ENCODE data around the gene RANBP9. TPM values are rescaled to one million over a fixed set of nuclear protein-coding genes. Genes with fewer than 3 reads are reported as not detected.

RANBP9 gene
- total RNA-seq, 1 donor from 2014 or later: 56.2 TPM

DNA sequence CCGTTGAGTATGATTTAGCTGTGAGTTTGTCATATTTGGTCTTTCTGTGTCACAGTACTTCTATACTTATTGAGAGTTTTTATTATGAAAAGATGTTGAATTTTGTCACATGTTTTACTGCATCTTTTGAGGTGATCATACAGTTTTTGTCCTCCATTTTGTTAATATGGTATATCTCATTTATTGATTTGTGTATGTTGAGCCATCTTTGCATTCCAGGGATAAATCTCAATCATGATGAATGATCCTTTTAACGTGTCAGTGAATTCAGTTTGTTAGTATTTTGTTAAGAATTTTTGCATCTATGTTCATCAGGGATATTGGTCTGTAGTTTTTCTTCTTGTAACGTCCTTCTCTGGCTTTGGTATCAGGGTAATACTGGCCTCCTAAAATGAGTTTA lies 133.7 kb downstream of the RANBP9 start:
- DNase-seq: no peak
- intact Hi-C loops (cut with micrococcal nuclease): no loop called here
- no peaks in the 10 kb centered on the region for H3K9me3 Mint-ChIP-seq
- H3K27ac Mint-ChIP-seq: no peak overlapping the region
- H3K4me3 Mint-ChIP-seq: no peak overlapping the region
- peaks cover 16% of the 10 kb centered on the region for H3K4me1 Mint-ChIP-seq
- H3K36me3 Mint-ChIP-seq (ENCODE audit: low read depth): peaks cover 18% of the 10 kb centered on the region
- no peaks in the 10 kb centered on the region for H3K27me3 Mint-ChIP-seq

DNA sequence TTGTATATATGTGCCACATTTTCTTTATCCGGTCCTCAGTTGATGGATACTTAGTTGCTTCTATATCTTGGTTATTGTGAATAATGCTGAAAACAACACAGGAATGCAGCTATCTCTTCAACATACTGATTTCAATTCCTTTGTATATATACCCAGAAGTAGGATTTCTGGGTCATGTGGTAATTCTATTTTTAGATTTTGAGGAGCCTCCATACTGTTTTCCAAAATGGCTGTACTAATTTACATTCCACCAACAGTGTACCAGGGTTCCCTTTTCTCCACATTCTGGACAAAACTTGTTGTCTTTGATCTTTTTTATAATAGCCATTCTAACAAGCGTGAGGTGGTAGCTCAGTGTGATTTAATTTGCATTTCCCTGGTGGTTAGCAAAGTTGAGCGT lies 135.6 kb downstream of the RANBP9 start:
- Mint-ChIP-seq H3K27ac (no peak overlapping the region), H3K27me3 (no peaks in the 10 kb centered on the region)

DNA sequence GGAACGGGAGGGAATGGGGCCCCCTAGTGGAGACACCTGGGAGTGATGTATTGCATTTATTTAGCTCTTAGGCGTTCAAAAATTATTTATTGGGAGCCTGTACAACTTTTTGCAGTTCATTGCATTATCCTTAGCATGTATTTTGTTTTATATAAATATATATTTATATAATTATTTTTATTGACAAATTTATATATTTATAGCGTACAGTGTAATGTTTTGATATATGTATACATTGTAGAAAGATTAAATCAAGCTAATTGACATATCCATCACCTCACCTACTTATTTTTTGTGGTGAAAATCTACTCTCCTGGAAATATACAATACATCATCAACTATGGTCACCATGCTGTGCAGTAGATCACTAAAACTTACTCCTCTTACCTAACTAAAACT lies 136.3 kb downstream of the RANBP9 start:
- peak overlapping the region; percentile 100 for H3K27ac Mint-ChIP-seq
- peak overlapping the region; percentile 97 for H3K4me3 Mint-ChIP-seq
- no peaks in the 10 kb centered on the region for H3K27me3 Mint-ChIP-seq
- no peaks in the 10 kb centered on the region for H3K9me3 Mint-ChIP-seq
- no peak for DNase-seq
- H3K4me1 Mint-ChIP-seq: peaks cover 18% of the 10 kb centered on the region
- peaks cover 11% of the 10 kb centered on the region for H3K36me3 Mint-ChIP-seq (ENCODE audit: low read depth)
- intact Hi-C loops (cut with micrococcal nuclease): loop anchor here (1.0 to 2.0 kb wide), 4 partner anchors 89 to 239 kb away; partner anchors contain the start of gene GFOD1

More for the DNA sequence above, 135.6 kb downstream of the RANBP9 start:
- H3K4me3 Mint-ChIP-seq: peak overlapping the region; percentile 64
- peaks cover 18% of the 10 kb centered on the region for H3K4me1 Mint-ChIP-seq
- intact Hi-C loops (cut with micrococcal nuclease): no loop called here
- no peak for DNase-seq
- H3K9me3 Mint-ChIP-seq: no peaks in the 10 kb centered on the region
- peaks cover 12% of the 10 kb centered on the region for H3K36me3 Mint-ChIP-seq (ENCODE audit: low read depth)

DNA sequence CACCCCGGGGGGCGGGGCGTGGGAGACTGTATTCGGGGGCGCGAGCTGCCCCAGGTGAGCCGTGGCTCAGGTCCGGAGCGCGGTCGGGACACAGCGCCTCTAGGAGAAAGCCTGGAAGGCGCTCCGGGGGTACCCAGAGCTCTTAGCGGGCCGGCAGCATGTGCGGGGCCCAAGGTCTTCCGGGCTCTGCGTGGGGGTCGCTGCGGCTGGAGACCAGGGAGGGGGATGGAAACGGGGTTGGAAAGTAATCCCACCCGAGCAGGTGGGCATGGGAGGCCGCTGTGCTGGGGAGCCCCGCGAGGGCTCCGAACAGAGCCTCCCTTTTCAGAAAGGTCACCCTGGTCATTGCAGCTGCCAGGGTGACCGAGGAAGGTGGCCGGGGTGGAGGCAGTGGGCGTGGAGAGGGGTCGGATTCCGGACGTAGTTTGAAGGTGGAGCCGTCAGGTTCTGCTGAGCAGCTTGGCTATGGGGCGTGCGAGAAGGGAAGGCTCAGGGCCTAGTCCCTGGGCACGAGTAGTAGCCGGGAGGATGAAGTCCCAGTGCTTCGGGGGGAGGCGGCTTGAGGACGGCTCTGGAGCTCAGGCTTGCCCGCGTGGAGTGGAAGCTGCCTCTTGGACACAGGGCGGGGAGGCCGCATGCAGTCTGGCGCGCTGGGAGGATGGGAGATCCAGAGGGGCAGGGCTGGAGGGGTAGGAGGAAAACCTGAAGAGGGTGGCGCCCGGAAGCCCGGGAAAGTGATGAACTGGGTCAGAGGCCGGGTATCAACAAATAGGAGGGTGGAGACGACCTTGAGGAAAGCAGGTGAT lies 136.9 kb downstream of the RANBP9 start, which contains the start of gene SIRT5:
TSS of gene SIRT5 (plus strand) at position 31 of the 806 bp plus-strand sequence. CDS start 9,510 bp downstream, outside the sequence.
- no peaks in the 10 kb centered on the region for H3K27me3 Mint-ChIP-seq
- peaks cover 18% of the 10 kb centered on the region for H3K4me1 Mint-ChIP-seq
- peaks cover 8% of the 10 kb centered on the region for H3K36me3 Mint-ChIP-seq (ENCODE audit: low read depth)
- no peaks in the 10 kb centered on the region for H3K9me3 Mint-ChIP-seq
- peak; percentile 93 for DNase-seq
- peak within 1 kb of the TSS; percentile 100 for H3K27ac Mint-ChIP-seq
- peak within 1 kb of the TSS; percentile 97 for H3K4me3 Mint-ChIP-seq
- intact Hi-C loops (cut with micrococcal nuclease): loop anchor here (1.0 to 2.0 kb wide), 10 partner anchors 41 to 246 kb away; partner anchors contain the start of genes GFOD1, MCUR1, NOL7 and TBC1D7

DNA sequence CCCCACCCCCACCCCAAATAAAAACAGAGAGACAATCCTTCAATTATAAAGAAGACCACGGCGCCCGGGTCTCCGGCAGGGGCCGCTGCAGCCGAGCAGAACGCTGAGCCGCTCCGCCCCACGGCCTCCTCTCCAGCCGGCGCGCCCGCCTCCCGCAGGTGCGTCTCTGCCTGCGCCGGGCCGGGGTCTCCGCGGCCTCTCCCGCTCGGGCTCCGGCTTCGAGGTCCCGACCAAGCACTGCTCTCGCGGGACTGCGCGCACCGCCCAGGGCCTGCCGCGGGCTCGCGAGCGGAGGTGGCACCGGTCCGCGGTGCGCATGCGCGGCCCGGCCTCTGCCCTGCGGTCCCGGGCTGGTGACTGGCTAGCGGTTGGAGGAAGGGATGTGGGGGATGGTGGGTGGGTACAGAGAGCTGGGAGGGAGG lies 137.5 kb downstream of the RANBP9 start:
- Mint-ChIP-seq H3K36me3 (ENCODE audit: low read depth) (peaks cover 5% of the 10 kb centered on the region), H3K27me3 (no peaks in the 10 kb centered on the region), H3K9me3 (no peaks in the 10 kb centered on the region), H3K4me1 (peaks cover 18% of the 10 kb centered on the region), H3K27ac (peak overlapping the region; percentile 100), H3K4me3 (peak overlapping the region; percentile 97)
- intact Hi-C loops (cut with micrococcal nuclease): loop anchor here (1.0 to 2.0 kb wide), 7 partner anchors 41 to 246 kb away; partner anchors contain the start of genes GFOD1, MCUR1, NOL7 and TBC1D7
- peak; percentile 97 for DNase-seq

DNA sequence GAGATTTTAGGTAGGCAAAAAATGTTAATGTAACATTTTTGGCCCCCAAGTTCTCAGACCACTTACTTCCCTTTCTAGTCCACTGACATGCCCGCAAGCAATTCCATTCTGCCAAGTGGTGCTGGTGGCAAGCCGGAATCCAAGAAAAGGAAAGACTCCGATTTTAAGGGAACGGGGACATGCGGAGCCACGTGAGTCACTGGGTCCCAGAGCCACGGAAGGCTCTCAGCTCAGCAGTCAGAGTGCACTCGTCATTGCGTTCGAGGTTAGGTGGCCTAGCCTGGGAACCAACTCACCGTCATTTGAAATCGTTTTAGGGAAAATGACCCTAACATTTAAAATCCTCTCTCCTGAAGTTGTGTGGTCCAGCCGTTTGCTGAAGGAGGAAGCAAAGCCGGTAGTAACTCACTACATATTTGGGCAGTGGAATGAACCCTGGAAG lies 137.9 kb downstream of the RANBP9 start:
- H3K27me3 Mint-ChIP-seq: peaks cover under 1% of the 10 kb centered on the region
- no peak for DNase-seq
- intact Hi-C loops (cut with micrococcal nuclease): loop anchor here (1.0 to 2.0 kb wide), 7 partner anchors 42 to 245 kb away; partner anchors contain the start of genes GFOD1, MCUR1, NOL7 and TBC1D7

DNA sequence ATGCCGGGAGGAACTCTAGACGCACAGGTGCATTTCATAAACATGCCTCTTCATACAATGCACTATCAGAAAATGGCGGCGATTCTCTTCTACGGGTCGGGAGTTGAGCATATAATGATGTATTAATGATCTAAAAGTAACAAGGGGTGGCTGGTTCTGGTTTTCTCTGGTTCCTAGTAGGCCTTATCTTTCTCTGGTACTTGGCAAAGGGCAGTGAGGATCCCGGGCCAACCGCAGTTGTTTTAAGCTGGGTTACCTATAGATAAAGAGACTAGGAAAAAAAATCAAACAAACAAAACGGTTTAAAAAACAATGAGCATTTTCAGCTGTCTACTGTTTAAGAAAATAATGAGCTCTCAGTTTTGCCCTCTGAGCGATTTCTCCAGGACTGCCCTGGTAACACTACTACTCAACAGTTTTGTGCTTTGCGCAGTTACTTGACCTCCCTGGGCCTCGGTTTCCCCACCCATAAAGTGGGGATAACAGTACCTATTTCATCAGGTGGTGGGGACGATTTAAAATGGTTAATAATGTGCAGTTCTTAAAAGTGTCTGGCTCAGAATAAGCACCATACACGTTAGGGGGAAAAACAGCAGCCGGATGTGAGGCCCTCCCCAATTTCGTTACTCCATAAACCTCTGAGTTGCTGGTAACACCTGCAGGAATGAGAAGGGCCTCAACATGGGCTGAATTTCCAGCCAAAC lies 138.5 kb downstream of the RANBP9 start:
- intact Hi-C loops (cut with micrococcal nuclease): no loop called here
- peaks cover 3% of the 10 kb centered on the region for H3K27me3 Mint-ChIP-seq
- no peaks in the 10 kb centered on the region for H3K9me3 Mint-ChIP-seq
- no peak for DNase-seq
- H3K36me3 Mint-ChIP-seq (ENCODE audit: low read depth): peaks cover 5% of the 10 kb centered on the region
- H3K4me1 Mint-ChIP-seq: peaks cover 18% of the 10 kb centered on the region
- H3K27ac Mint-ChIP-seq: no peak overlapping the region
- peak overlapping the region; percentile 97 for H3K4me3 Mint-ChIP-seq

More for the DNA sequence above, 137.9 kb downstream of the RANBP9 start:
- H3K9me3 Mint-ChIP-seq: no peaks in the 10 kb centered on the region
- peaks cover 18% of the 10 kb centered on the region for H3K4me1 Mint-ChIP-seq
- peaks cover 5% of the 10 kb centered on the region for H3K36me3 Mint-ChIP-seq (ENCODE audit: low read depth)
- peak overlapping the region; percentile 97 for H3K4me3 Mint-ChIP-seq
- H3K27ac Mint-ChIP-seq: peak overlapping the region; percentile 65

DNA sequence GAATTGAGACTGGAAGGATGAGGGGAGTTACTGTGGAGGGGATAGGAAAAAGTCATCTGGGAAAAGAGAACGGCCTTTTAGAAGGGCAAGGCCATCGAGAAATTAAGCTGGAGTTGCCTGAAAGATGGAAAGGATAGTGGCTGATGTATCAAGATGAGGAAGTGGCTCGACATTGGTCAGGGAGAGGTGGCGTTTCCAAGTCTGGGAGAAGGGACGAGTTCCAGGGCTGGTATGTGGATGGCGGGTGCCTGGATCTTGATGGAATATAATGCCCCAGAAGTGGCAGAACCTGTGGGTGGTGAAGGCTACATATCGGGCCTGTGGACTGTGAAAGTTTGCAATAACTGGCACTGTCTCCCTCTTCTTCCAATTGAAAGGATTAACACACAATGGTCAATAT lies 139.4 kb downstream of the RANBP9 start:
- Mint-ChIP-seq H3K4me3 (no peak overlapping the region), H3K27me3 (peaks cover 5% of the 10 kb centered on the region), H3K4me1 (peaks cover 18% of the 10 kb centered on the region), H3K27ac (no peak overlapping the region), H3K9me3 (no peaks in the 10 kb centered on the region), H3K36me3 (ENCODE audit: low read depth) (no peaks in the 10 kb centered on the region)
- no peak for DNase-seq
- intact Hi-C loops (cut with micrococcal nuclease): no loop called here

Other genes starting within 250 kb of the RANBP9 start
- 9.8 and 10.2 TPM in 2 replicates for gene GFOD1, start 224.2 kb downstream of the RANBP9 start, total RNA-seq
- 8.1 and 8.4 TPM in 2 replicates for gene SIRT5, start 137.2 kb downstream of the RANBP9 start, total RNA-seq
- 103 and 104 TPM in 2 replicates for gene NOL7, start 96.5 kb downstream of the RANBP9 start, total RNA-seq
- 39.0 and 43.7 TPM in 2 replicates for gene MCUR1, start 102.7 kb upstream of the RANBP9 start, total RNA-seq
- gene RNF182, start 213.1 kb upstream of the RANBP9 start, total RNA-seq: not detected in 2 replicates